DOHH2 (cell line): Measurements from ENCODE around the gene PLB1.
"Not testable (repeated sequence)": the region's sequence is repeated elsewhere in the genome, so short reads cannot be mapped to it uniquely, and the experiment has no call there.

ENCODE experiments used
- H3F3A ChIP-seq: fragments of 200-600 bp; sonication (generic), shearing (Covaris generic); 2 replicates; pipeline ENCODE4 v1.6.0; 2016; ENCODE audit warnings: antibody characterized with exemption, mild to moderate bottlenecking; ENCODE audit not compliant: control insufficient read depth, insufficient read depth
- H3K27ac ChIP-seq: fragments of 200-600 bp; sonication (generic); 2 replicates; pipeline ENCODE4 v1.5.1; 2014; ENCODE audit warnings: low read depth, mild to moderate bottlenecking, low read length, moderate library complexity
- H3K27me3 ChIP-seq: fragments of 200-600 bp; sonication (generic); 2 replicates; pipeline ENCODE4 v1.6.1; 2014; ENCODE audit warnings: mild to moderate bottlenecking, low read length, mixed read lengths; ENCODE audit not compliant: control insufficient read depth
- H3K36me3 ChIP-seq: fragments of 200-600 bp; sonication (generic); 2 replicates; pipeline ENCODE4 v1.6.1; 2014; ENCODE audit warnings: mild to moderate bottlenecking, low read length, moderate library complexity, mixed read lengths; ENCODE audit not compliant: control insufficient read depth
- H3K4me1 ChIP-seq: fragments of 200-600 bp; sonication (generic); 2 replicates; pipeline ENCODE4 v1.6.1; 2014; ENCODE audit warnings: mild to moderate bottlenecking, low read length, mixed read lengths; ENCODE audit not compliant: control insufficient read depth
- H3K4me2 ChIP-seq: fragments of 200-600 bp; sonication (generic); 2 replicates; pipeline ENCODE4 v1.6.0; 2014; ENCODE audit warnings: mild to moderate bottlenecking, low read length, moderate library complexity
- H3K4me3 ChIP-seq: fragments of 200-600 bp; sonication (generic); 2 replicates; pipeline ENCODE4 v1.5.1; 2014; ENCODE audit warnings: mild to moderate bottlenecking, low read length, mixed read lengths
- H3K79me2 ChIP-seq: fragments of 200-600 bp; sonication (generic); 2 replicates; pipeline ENCODE4 v1.6.1; 2014; ENCODE audit warnings: mild to moderate bottlenecking, low read length, mixed read lengths; ENCODE audit not compliant: control insufficient read depth
- H3K9me2 ChIP-seq: fragments of 200-600 bp; sonication (generic); replicated peaks from 2 replicates; pipeline ENCODE4 v1.6.1; 2014; ENCODE audit warnings: mild to moderate bottlenecking, low read length, mixed read lengths; ENCODE audit not compliant: control insufficient read depth
- H3K9me3 ChIP-seq: fragments of 200-600 bp; sonication (generic); 2 replicates; pipeline ENCODE4 v1.6.1; 2014; ENCODE audit warnings: antibody characterized with exemption, low read length, mixed read lengths; ENCODE audit not compliant: control insufficient read depth, insufficient read depth
- H4K20me1 ChIP-seq: fragments of 200-600 bp; sonication (generic); 2 replicates; pipeline ENCODE4 v1.6.0; 2014; ENCODE audit warnings: low read depth, mild to moderate bottlenecking, antibody characterized with exemption, low read length, moderate library complexity; ENCODE audit not compliant: control insufficient read depth, insufficient read depth
- CTCF ChIP-seq: fragments of 200-600 bp; sonication (generic); IDR thresholded peaks from one replicate; pipeline ENCODE4 v1.5.1; 2014; ENCODE audit warnings: antibody characterized with exemption, mild to moderate bottlenecking, low read depth, low read length; ENCODE audit not compliant: poor library complexity, severe bottlenecking
- EZH2phosphoT487 ChIP-seq: fragments of 200-600 bp; sonication (generic); IDR thresholded peaks from 2 replicates; pipeline ENCODE4 v1.6.1; 2017; ENCODE audit warnings: borderline replicate concordance, mild to moderate bottlenecking, antibody characterized with exemption, low read length, moderate library complexity, mixed read lengths

PLB1 gene

GRCh38 chr2:28663359-28663758, 167.5 kb downstream of the PLB1 start:
- no peaks in the 10 kb centered on the region for H3F3A ChIP-seq
- H3K36me3 ChIP-seq: no peaks in the 10 kb centered on the region
- no peaks in the 10 kb centered on the region for H3K27me3 ChIP-seq
- peaks cover 6% of the 10 kb centered on the region; the same call in 1 of the 2 replicates for H3K9me3 ChIP-seq
- TF ChIP-seq EZH2phosphoT487 (no peak), CTCF (no peak)
- H4K20me1 ChIP-seq: no peaks in the 10 kb centered on the region
- no peak overlapping the region for H3K4me3 ChIP-seq
- H3K4me2 ChIP-seq: no peak overlapping the region
- no peak overlapping the region for H3K27ac ChIP-seq
- no peaks in the 10 kb centered on the region for H3K79me2 ChIP-seq
- no peaks in the 10 kb centered on the region for H3K9me2 ChIP-seq
- no peaks in the 10 kb centered on the region for H3K4me1 ChIP-seq

- TF ChIP-seq CTCF: no peak
- TF ChIP-seq EZH2phosphoT487: no peak
These were observed 168.4 kb downstream of the PLB1 start for GRCh38 chr2:28664120-28664842.

GRCh38 chr2:28665041-28665704, 169.3 kb downstream of the PLB1 start:
- H3F3A ChIP-seq: no peaks in the 10 kb centered on the region
- H3K4me3 ChIP-seq: no peak overlapping the region
- no peaks in the 10 kb centered on the region for H3K9me2 ChIP-seq
- H3K9me3 ChIP-seq: no peaks in the 10 kb centered on the region
- no peaks in the 10 kb centered on the region for H3K4me1 ChIP-seq
- H4K20me1 ChIP-seq: no peaks in the 10 kb centered on the region
- no peaks in the 10 kb centered on the region for H3K27me3 ChIP-seq
- H3K4me2 ChIP-seq: no peak overlapping the region
- no peaks in the 10 kb centered on the region for H3K36me3 ChIP-seq
- no peak overlapping the region for H3K27ac ChIP-seq
- TF ChIP-seq EZH2phosphoT487 (no peak), CTCF (no peak)
- H3K79me2 ChIP-seq: no peaks in the 10 kb centered on the region

More at GRCh38 chr2:28664120-28664842, 168.4 kb downstream of the PLB1 start:
- Histone ChIP-seq H3K4me2 (no peak overlapping the region), H3K27me3 (no peaks in the 10 kb centered on the region), H3K79me2 (no peaks in the 10 kb centered on the region), H3K36me3 (no peaks in the 10 kb centered on the region), H3K9me2 (no peaks in the 10 kb centered on the region), H4K20me1 (no peaks in the 10 kb centered on the region), H3K4me3 (no peak overlapping the region), H3F3A (no peaks in the 10 kb centered on the region), H3K9me3 (peaks cover under 1% of the 10 kb centered on the region; the same call in 1 of the 2 replicates), H3K27ac (no peak overlapping the region), H3K4me1 (no peaks in the 10 kb centered on the region)

DNA sequence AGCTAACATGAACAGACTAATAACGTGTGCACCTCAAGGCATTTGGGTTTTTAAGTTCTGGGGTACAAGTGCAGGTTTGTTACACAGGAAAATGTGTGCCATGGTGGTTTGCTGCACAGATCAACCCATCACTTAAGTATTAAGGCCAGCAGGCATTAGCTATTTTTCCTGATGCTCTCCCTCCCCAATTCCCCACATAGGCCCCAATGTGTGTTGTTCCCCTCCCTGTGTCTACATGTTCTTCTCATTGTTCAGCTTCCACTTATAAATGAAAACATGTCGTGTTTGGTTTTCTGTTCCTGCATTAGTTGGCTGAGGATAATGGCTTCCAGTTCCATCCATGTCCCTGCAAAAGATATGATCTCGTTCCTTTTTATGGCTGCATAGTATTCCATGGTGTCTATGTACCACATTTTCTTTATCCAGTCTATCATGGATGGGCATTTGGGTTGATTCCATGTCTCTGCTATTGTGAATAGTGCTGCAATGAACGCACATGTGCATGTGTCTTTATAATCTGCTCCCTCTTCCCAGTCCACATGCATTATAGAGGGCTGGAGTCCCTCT, 170.0 kb downstream of the PLB1 start:
- H4K20me1 ChIP-seq, H3K36me3 ChIP-seq, H3K27ac ChIP-seq, H3K4me3 ChIP-seq, H3F3A ChIP-seq, H3K27me3 ChIP-seq, H3K4me2 ChIP-seq, H3K9me2 ChIP-seq, H3K9me3 ChIP-seq, H3K79me2 ChIP-seq, H3K4me1 ChIP-seq: not testable (repeated sequence)
